PC-9 (cell line): ENCODE results near the gene MICB.
"Not testable (repeated sequence)": the region's sequence is repeated elsewhere in the genome, so short reads cannot be mapped to it uniquely, and the experiment has no call there.

Experiments
- CTCF ChIP-seq: fragments of 200-600 bp; sonication (generic); conservative IDR thresholded peaks from 2 replicates; pipeline ENCODE4 v1.6.1; 2017; ENCODE audit warnings: mixed run types, antibody characterized with exemption, mild to moderate bottlenecking, moderate library complexity
- EZH2 ChIP-seq: fragments of 200-600 bp; sonication (generic); IDR thresholded peaks from 2 replicates; pipeline ENCODE4 v1.8.0; 2017; ENCODE audit warnings: antibody characterized with exemption, low read depth

- TF ChIP-seq CTCF, result peak; percentile 52
- TF ChIP-seq EZH2, result not testable (repeated sequence)
Observed at GRCh38 chr6:31551371-31551770, 53.4 kb downstream of the MICB start.
